ENCODE results near the gene SH3BGR.

GRCh38 chr21:39445321-39446269 lies 6.2 kb upstream of the SH3BGR start, which contains the start of gene LCA5L:
- TF ChIP-seq EP300 (IDR thresholded peaks at IDR 0.05; ENCODE audit: borderline replicate concordance) (no peak; the same call in 1 of the 2 replicates), CREB1 (IDR thresholded peaks at IDR 0.05; ENCODE audit: low read depth) (0 out of 2 replicates have a peak, but pooled peaks have one; percentile 20), TEAD4 (IDR thresholded peaks at IDR 0.05) (no peak), TAF1 (IDR thresholded peaks at IDR 0.05; ENCODE audit: low read depth) (peak; percentile 58), ZBTB7A (IDR thresholded peaks at IDR 0.05; ENCODE audit: low read depth) (no peak), YY1 (IDR thresholded peaks at IDR 0.05; ENCODE audit: low read depth) (peak; percentile 55; the same call in 1 of the 2 replicates), USF1 (IDR thresholded peaks at IDR 0.05) (peak; percentile 44; the same call in 1 of the 2 replicates), CEBPB (IDR thresholded peaks at IDR 0.05) (no peak)
